HG02798 (cell line): ENCODE data around the gene PDLIM3.
"Not testable (repeated sequence)": the region's sequence is repeated elsewhere in the genome, so short reads cannot be mapped to it uniquely, and the experiment has no call there.

Experiments used
- ATAC-seq: cut with Tn5 transposase; IDR thresholded peaks from one replicate; pipeline ENCODE4 v1.9.1; 2021; ENCODE audit warnings: mild to moderate bottlenecking; ENCODE audit not compliant: unreplicated experiment, poor library complexity

PDLIM3 gene

GRCh38 chr4:185534866-185535611 is at the start of gene PDLIM3:
PDLIM3 (minus strand) TSS chr4:185535507; CDS start chr4:185535434, 73 bp downstream.
- no peak for ATAC-seq

- no peak for ATAC-seq
These were observed 48.5 kb upstream of the PDLIM3 start for GRCh38 chr4:185583813-185584212.

GRCh38 chr4:185582651-185583400 is 47.5 kb upstream of the PDLIM3 start:
- ATAC-seq: no peak

- no peak for ATAC-seq
These were observed 45.4 kb upstream of the PDLIM3 start for GRCh38 chr4:185580699-185581098.

GRCh38 chr4:185578284-185578683 is 43.0 kb upstream of the PDLIM3 start:
- ATAC-seq: no peak

- no peak for ATAC-seq
These were observed 41.9 kb upstream of the PDLIM3 start for GRCh38 chr4:185576962-185577950.

- ATAC-seq: no peak
These were observed 41.1 kb upstream of the PDLIM3 start for GRCh38 chr4:185576314-185576961.

- ATAC-seq: no peak
These were observed 38.4 kb upstream of the PDLIM3 start for GRCh38 chr4:185573651-185574199.

- no peak for ATAC-seq
These were observed 35.4 kb upstream of the PDLIM3 start for GRCh38 chr4:185570727-185571126.

GRCh38 chr4:185567381-185568376 is 32.4 kb upstream of the PDLIM3 start:
- no peak for ATAC-seq

GRCh38 chr4:185566972-185567371 is 31.7 kb upstream of the PDLIM3 start:
- no peak for ATAC-seq

- ATAC-seq: no peak
These were observed 31.1 kb upstream of the PDLIM3 start for GRCh38 chr4:185566425-185566824.

GRCh38 chr4:185565696-185566095 is 30.4 kb upstream of the PDLIM3 start:
- ATAC-seq: no peak

GRCh38 chr4:185564349-185564748 is 29.0 kb upstream of the PDLIM3 start:
- no peak for ATAC-seq

GRCh38 chr4:185562531-185562930 is 27.2 kb upstream of the PDLIM3 start:
- no peak for ATAC-seq

- ATAC-seq: no peak
These were observed 25.0 kb upstream of the PDLIM3 start for GRCh38 chr4:185560316-185560715.

GRCh38 chr4:185559915-185560281 is 24.6 kb upstream of the PDLIM3 start:
- ATAC-seq: no peak

GRCh38 chr4:185559251-185559914 is 24.1 kb upstream of the PDLIM3 start:
- ATAC-seq: not testable (repeated sequence)
